ENCODE data around the gene CFAP70.
"Not testable (repeated sequence)": the region's sequence is repeated elsewhere in the genome, so short reads cannot be mapped to it uniquely, and the experiment has no call there.

Gene CFAP70

DNA sequence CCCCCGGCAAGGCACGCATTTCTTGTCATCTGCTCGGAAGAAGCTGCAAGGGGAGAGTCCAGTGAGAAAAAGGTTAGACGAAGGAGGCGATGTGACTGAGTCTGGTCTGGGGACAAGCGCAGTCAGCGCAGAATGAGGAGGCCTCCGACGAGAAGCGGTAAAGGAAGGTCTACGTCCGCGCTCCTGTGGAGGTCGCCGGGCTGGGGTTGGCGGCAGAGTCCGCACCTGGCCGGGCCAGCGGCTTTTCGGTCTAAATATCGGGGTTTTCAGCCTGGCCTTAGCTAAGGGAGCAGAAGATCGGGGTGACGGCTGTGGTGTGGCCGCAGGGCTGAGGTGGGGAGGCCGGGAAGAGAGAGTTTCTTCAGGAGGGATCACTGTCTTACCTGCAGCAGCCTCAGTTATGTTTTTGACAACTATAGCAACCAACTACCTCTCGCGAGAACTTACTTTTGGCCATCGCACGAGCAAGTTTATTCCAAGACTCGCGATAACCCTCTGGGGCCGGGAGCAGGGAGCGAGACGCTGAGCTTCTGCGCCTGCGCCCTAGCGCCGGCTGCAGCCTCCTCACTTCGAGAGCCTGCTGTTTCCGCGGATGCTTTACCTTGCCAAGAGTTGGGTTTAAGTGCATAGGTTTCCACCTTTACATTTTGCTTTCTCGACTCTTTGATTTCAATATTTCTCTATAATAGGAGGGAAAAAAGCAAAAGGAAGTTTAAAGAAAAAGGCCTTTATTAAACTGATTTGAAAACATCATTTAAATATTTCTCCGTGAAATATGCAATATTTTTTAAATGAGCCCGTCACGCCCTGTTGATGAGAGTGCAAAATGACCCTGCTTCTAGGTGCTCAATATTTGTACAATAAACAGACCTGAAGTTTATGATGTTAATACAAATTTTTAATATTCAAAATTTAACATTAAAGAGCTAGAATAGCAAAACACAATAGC, at the start of gene CFAP70:
CFAP70 (minus strand) TSS at position 534 of the 949 bp plus-strand sequence. CDS start 4,068 bp downstream, outside the sequence.
- peak; percentile 84 for DNase-seq

DNA sequence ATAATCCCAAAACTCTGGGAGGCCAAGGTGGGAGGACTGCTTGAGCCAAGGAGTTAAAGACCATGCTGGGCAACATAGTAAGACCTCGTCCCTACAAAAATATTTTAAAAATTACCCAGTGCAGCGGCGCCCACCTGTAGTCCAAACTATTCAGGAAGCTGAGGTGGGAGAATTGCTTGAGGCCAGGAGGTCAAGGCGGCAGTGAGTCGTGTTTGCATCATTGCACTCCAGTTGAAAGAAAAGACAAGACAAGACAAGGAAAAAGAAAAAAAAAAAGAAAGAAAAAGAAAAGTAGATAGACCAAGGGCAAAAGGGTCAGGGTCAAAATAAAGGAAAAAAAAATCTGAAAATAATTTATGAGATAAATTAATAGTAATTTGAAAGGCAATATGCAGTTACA, 49.4 kb upstream of the CFAP70 start:
- no peak for DNase-seq

DNA sequence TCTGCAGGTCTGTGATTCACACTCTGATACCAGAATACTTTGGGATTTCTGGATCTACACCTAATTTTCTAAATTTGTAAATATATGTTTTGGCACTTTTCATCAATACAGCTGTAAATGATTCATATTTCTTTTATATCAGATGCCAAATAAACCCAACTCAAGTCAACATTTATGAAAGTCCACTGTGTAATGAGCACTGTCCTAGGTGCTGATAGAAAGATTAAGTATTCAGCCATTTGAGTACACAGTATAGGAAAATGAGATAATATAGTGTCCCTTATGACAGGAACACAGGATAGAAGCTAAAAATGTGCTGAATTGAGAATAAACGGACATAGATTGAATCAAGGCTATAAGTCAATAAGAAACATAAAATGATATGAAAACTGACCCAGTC, 48.8 kb upstream of the CFAP70 start:
- DNase-seq = no peak

DNA sequence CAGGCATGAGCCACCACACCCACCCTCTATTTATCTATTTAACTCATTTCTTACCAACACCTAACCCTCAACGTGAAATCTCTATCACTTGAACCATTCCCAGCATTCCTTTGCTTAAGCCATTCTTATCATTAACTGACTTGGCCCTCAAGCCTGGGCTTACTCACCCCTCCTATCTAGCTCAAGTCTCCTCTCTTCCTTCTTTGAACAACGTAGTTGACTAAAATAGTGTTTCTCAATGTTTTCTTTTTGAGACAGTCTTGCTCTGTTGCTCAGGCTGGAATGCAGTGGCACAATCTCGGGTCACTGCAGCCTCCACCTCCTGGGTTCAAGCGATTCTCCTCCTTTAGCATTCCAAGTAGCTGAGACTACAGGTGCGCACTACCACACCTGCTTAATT, 48.2 kb upstream of the CFAP70 start:
- DNase-seq = no peak

DNA sequence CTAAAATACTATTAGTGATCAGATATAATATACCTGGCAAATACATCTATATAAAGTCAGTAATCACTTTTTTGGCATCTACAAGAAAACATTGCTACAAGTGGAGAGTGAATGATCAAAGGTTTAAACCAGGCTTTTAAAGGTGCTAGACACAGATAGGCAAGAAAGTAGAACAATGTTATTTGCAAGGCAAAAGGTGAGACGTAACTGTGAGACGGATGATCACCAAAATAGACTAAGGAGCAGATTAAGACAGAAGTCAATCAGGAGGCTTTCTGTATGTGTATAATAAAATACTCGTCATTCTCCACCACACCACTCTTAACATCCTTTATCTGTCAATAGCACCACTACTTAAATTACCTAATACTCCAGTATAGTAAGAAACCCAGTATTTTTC, 46.9 kb upstream of the CFAP70 start:
- no peak for DNase-seq

DNA sequence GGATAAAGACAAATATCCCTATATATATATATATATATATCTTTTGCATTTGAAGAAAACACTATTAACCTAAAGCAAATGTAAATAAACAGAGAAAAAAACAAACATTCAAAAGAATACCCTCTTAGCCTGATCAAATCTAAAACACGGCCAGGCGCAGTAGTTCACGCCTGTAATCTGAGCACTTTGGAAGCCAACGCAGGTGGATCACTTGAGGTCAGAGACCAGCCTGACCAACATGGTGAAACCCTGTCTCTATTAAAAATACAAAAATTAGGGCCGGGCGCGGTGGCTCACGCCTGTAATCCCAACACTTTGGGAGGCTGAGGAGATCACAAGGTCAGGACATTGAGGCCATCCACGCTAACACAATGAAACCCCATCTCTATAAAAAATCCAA, 46.0 kb upstream of the CFAP70 start:
- DNase-seq = no peak

DNA sequence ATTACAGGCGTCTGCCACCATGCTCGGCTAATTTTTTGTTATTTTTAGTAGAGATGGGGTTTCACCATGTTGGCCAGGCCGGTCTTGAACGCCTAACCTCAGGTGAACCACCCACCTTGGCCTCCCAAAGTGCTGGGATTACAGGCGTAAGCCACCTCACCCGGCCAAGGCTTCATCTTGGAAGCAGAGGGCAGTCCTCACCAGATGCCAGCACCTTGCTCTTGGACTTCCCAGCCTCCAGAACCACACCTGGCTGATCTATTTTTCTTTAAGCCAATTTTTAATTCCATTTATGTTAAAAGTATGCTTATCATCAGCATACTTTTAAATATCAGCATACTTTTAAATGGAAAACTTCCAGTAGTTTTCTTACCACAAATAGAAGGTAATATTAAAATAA, 43.0 kb upstream of the CFAP70 start:
- no peak for DNase-seq

DNA sequence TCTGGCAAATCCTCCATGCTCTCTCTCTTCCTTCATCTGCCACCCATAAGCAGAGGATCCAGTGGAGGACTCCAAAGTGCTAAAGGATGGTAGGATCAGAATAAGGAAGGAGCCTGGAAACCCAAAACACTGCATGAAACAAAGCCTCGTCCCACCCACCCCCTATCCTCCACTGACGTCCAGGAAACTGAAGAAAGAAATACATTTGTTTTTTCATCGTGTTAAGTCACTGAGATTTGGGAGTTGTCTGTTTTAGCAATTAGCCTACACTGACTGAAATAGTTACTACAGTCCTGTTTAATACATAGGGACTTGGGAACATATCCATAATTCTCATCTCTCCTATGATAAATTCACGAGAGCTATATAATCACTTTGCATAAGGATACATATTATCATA, 40.4 kb upstream of the CFAP70 start:
- no peak for DNase-seq

DNA sequence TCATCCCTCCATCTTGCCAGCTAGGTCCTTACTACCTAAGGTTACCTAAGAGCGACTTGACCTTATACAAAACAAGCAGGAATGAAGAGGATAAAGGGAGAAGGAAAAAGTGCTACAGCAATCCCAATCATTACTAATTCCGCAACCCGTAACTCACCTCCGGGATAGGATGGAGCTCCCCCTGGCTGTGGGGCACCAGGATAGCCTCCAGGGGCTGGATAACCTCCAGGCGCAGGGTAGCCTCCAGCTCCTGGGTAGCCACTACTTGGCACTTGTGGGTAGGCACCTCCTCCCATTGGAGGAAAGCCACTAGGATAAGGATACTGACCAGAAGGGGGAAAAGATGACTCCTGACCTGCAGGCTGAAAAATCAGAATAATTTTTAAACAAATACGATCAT, 39.4 kb upstream of the CFAP70 start:
- DNase-seq = no peak

DNA sequence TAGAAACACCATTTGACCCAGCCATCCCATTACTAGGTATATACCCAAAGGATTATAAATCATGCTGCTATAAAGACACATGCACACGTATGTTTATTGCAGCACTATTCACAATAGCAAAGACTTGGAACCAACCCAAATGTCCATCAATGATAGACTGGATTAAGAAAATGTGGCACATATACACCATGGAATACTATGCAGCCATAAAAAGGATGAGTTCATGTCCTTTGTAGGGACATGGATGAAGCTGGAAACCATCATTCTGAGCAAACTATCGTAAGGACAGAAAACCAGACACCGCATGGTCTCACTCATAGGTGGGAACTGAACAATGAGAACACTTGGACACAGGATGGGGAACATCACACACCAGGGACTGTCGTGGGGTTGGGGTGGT, 35.7 kb upstream of the CFAP70 start:
- DNase-seq = not testable (repeated sequence)

DNA sequence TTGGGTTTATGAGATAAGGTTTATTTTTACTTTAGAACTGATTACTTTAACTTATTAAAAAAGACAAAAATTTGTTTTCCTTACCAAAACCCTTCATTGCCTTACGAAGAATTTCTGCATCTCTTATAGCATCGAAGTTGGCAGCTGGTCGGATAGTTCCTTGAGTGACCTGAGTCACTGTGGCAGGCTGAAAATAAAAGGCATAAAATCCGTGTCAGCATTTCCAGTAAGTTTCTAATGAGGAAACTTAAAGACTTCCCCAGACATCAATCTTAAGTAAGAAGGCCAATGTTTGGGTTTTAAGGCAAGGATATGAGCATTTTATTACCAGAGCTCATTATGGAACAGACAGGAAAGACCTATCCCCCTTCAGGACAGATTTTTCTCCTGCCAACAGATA, 29.6 kb upstream of the CFAP70 start:
- no peak for DNase-seq

DNA sequence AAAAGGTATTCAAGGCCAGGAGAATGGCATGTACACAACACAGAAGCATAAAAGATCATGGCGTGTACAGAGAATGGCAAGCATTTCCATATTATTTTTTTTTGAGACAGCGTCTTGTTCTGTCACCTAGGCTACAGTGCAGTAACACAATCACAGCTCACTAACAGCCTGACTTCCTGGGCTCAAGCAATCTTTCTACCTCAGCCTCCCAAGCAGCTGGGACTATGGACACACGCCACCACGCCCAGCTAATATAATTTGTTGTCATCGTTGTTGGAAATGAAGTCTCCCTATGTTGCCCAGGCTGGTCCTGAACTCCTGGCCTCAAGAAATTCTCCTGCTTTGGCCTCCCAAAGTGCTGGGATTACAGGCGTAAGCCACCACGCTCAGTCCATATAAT, 27.9 kb upstream of the CFAP70 start:
- DNase-seq = no peak

DNA sequence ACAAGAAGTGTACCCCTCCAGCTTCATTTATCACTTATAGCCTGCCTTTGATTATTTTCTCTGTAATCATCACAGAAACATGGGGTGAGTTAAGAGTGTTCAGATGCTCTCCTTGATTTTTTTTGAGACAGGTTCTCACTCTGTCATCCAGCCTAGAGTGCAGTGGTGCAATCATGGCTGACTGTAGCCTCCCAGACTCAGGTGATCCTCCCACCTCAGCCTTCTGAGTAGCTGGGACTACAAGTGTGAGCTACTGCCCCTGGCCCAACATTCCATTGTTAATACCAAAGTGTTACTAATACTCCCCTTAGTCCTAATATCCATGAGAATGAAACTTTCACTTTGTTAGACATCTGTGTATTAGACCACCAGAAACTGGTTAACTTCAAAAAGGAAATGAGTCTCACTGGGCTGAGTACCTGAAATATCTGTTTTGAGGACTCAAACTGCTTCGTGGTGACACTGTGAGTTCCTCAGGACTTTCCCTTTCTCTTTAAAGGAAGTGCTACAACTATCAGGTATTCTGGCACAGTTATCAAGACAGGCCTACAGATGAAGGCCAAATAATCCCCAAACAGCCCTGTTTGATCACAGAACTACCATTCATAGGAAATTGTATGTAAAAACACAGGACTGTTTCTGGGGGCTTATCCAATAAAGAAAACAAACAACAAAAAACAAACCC, 20.5 kb upstream of the CFAP70 start:
- no peak for DNase-seq

DNA sequence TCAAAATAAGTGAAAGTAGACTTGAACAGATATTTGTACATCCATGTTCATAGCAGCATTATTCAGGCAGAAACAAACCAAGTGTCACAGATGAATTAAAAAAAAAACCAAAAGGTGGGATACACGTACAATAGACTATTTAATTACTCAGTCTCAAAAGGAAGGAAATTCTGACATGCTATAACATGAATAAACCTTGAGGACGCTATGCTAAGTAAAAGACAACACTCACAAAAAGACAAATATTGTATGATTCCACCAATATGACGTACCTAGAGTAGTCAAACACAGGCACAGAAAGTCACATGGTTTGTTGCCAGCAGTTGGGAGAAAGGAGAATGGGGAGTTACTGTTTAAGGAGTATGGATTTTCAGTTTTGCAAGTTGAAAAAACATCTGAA, 18.0 kb upstream of the CFAP70 start:
- DNase-seq = no peak

DNA sequence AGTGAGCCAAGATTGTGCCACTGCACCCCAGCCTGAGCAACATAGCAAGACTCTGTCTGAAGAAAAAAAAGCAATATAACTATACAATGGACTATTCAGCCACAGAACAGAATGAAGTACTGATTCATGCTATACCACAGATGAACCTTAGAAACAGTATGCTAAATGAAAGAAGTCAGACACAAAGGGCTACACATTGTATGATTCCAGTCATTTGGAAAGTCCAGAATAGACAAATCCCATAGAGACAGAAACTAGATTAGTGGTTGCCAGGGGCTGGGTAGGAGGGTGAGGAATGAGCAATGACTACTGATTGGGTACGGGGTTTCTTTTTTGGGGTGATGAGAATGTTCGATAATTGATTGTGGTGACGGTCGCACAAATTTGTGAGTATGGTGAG, 9.6 kb upstream of the CFAP70 start:
- DNase-seq = no peak

DNA sequence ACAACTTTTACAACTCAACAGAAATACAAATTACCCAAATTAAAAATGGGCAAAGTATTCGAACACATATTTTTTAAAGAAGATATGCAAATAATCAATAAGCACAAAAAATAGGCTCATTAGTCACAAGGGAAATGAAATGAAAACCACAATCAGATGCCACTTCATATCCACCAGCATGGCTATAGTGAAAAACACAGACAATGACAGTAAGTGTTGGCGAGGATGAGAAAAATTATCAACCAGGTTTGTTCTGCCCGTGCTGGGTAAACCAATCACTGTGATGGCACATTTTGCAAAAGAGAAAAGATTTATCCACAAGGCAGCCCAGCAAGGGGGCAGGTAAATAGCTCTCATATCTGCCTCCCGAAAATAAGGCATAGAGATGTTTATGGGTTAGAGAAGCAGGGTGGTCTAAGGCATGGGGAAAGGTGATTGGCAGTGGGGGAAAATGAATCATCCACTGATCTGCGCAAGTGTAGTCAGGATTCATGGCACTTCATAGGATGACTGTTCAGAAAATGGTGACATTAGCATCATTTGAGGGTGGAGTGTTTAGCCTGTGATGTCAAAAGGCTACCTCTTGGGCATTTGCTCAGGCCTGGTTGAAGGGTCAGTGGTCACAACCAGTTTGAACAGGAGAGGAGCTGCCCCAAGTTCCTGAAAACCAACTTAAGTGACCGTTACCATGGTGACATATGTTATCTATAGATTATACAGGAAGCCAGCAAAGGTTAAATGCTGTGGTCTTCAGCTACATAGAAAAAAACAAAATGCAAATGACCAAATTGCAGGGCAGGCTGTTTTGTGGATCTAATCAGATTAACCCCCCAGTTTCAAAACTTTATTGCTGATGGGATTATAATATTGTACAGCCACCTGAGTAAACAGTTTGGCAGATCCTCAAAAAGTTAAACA, 8.0 kb upstream of the CFAP70 start:
- no peak for DNase-seq

DNA sequence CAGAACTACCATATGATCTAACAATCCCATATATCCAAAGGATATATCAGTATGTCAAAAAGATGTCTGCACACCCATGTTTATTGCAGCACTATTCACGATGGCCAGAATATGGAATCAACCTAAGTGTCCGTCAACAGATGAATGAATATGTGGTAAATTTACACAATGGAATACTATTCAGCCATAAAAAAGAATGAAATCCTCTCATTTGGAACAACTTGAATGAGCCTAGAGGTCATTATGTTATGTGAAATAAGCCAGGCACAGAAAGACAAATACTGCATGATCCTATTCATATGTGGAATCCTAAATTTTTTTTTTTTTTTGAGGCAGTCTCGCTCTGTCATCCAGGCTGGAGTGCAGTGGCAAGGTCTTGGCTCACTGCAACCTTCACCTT, 6.3 kb upstream of the CFAP70 start:
- DNase-seq = no peak

DNA sequence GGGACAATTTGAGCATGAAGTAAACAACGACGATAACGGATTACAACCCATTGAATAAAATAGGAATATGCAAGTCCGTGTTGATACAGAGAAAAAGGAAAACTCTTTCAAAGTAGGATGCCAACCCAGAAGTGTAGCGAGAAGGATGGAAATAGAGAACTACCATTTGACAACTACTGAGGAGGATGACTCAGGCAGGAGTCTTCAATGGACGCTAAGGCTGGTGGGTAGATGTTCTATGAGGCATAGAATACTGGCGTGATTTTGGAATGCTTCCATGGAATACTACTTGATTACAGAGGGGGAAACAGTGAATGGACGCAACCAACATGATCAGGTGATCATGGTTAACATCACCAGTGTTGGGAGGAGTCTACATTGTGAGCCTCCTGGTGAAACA, 828 bp upstream of the CFAP70 start:
- no peak for DNase-seq

DNA sequence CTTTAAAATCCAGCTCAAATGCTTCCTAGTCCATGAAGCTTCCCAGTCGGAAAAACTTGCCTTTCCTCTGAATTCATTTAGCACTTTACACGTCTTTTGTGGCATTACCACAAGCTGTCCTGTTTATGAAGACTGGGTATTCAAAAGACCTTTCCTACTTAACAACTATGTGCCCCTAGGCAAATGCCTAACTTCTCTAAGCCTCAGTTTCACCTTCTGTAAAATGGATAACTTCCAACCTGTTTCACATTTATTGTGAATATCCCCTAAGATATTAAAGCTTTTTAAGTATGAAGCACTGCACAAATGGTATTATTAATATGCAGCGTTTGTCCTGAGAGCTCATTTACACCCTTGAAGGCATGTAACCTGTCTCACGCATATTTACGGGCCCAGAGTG, 843 bp downstream of the CFAP70 start:
- DNase-seq = no peak

DNA sequence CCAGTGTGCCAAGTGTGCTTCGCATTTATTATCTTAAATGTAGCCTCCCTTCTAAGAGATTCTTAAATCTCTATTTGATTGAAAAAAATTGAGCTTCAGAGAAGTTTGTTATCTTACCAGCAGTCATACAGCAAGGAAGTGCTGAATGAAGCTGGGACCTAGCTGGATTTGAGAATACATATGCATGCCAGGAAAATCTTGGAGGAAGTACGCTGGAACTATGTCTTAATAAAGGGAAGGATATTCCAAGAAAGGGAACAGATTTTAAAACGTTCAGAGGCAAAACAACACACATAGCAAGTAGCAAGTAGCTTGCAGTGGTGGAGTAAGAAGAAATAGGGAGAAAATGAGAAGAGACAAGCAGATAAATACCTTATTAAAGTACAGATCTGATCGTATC, 1.5 kb downstream of the CFAP70 start:
- DNase-seq = no peak

DNA sequence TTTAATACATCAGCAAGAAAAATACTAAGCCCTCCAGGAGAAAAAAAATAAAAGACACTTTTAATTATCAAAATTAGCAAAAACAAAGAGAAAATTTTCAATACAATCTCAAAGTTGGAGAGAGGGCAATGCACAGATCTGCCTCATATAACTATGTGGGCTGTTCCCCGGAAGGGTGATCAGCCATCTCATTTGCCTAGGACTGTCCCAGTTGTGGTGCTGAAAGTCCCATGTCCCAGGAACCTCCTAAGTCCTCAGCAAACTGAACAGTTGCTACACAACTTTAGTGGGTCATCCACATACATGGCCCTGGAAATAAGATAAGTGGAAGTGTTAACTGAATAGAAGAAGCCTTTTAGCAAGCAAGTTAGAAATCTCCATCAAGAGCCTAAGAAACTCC, 14.4 kb downstream of the CFAP70 start:
- DNase-seq = no peak

DNA sequence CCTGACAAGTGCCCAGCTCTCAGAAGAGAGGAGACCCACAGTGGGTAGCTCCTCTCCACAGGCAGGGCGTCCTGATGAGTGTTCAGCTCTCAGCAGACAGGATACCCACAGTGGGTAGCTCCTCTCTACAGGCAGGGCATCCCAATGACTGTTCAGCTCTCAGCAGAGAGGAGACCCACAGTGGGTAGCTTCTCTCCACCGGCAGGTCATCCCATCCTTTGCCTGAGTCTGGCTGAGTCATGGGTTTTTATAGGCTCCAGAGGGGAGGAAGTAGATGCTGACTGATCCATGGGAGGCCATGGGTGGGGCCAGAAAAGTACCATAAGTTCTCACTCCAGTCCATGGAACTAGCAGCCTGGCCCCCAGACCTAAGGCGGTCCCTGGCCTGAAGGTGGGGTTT, 18.5 kb downstream of the CFAP70 start:
- no peak for DNase-seq

DNA sequence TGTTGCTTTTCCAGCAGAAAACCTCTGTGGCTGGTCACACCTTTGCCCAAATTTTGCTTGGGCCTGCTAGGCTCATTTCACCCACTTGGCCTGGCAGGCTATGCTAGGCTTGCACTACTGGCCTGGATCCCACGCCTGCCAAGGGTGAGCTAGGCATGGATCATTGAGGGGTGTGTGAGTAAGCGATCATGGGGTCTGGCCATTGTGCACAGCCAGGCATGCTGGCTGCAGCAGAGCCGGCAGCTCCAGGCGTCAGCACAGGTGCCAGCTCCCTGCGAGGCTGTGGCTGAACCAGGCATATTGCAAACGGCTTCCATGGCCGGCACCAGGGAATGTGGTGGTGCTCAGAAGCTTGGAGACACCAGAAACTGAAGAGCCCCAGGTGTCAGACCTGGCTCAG, 19.2 kb downstream of the CFAP70 start:
- DNase-seq = no peak

Measured in NCI-H446 treated with DMSO at 0.1 percent for 48 hours (cell line).